ENCODE measurements around the gene CYP19A1.

GRCh38 chr15:51190424-51191068, 147.8 kb downstream of the CYP19A1 start:
- TF ChIP-seq MAX (IDR thresholded peaks at IDR 0.05) = no peak
- TF ChIP-seq POLR2AphosphoS5 (IDR thresholded peaks at IDR 0.05; ENCODE audit: low read depth, low read length) = no peak
- no peak for TF ChIP-seq KDM5A (IDR thresholded peaks at IDR 0.05; ENCODE audit: low read length)
- TF ChIP-seq RAD21 (IDR thresholded peaks at IDR 0.05 in 1 of 2, conservative IDR thresholded peaks at IDR 0.05 in 1 of 2; ENCODE audit: low read depth in 2 of 2, low read length in 2 of 2) = no peak
- no peak for TF ChIP-seq POLR2A (IDR thresholded peaks at IDR 0.05; ENCODE audit: control extremely low read depth in 1 of 2, low read depth in 2 of 2, low read length in 2 of 2)
- TF ChIP-seq EZH2 (IDR thresholded peaks at IDR 0.05; ENCODE audit: low read depth, low read length, severe bottlenecking) = no peak
- no peak for TF ChIP-seq CTCF (IDR thresholded peaks at IDR 0.05; ENCODE audit: control extremely low read depth in 1 of 3, insufficient read depth in 1 of 3, low read depth in 1 of 3, low read length in 3 of 3)
- TF ChIP-seq NRF1 (IDR thresholded peaks at IDR 0.05; ENCODE audit: low read depth, low read length) = no peak
- TF ChIP-seq EP300 (IDR thresholded peaks at IDR 0.05; ENCODE audit: borderline replicate concordance in 1 of 2, low read depth in 2 of 2, low read length in 2 of 2) = no peak
- no peak for TF ChIP-seq HDAC6 (IDR thresholded peaks at IDR 0.05; ENCODE audit: low read depth, low read length)
- TF ChIP-seq BACH1 (IDR thresholded peaks at IDR 0.05; ENCODE audit: low read length) = no peak
- no peak for TF ChIP-seq CREB1 (IDR thresholded peaks at IDR 0.05)
